ENCODE data around the gene RASSF8.

GRCh38 chr12:25960143-25960542 is 1.7 kb downstream of the RASSF8 start:
- TF ChIP-seq CTCF (IDR thresholded peaks at IDR 0.05) = no peak
- no peak for TF ChIP-seq POLR2A (IDR thresholded peaks at IDR 0.05)
- no peak for TF ChIP-seq POLR2AphosphoS5 (IDR thresholded peaks at IDR 0.05)
- no peak for TF ChIP-seq EP300 (IDR thresholded peaks at IDR 0.05)
